ENCODE measurements around the gene CDC42BPA.

The CDC42BPA gene

GRCh38 chr1:227357171-227357926 lies 39.1 kb upstream of the CDC42BPA start:
- no peaks in the 10 kb centered on the region for H3K4me1 ChIP-seq (ENCODE audit: insufficient read depth, low read length)
- H3K27ac ChIP-seq (ENCODE audit: low read length), result no peak overlapping the region
- H3K4me2 ChIP-seq (ENCODE audit: insufficient read depth, low read length), result no peak overlapping the region
- no peak overlapping the region for H2AFZ ChIP-seq (ENCODE audit: low read depth, low read length)
- no peaks in the 10 kb centered on the region for H4K20me1 ChIP-seq (ENCODE audit: insufficient read depth, low read length)
- H3K36me3 ChIP-seq (ENCODE audit: insufficient read depth, low read length), result no peaks in the 10 kb centered on the region
- H3K27me3 ChIP-seq (ENCODE audit: insufficient read depth, low read length, poor library complexity), result no peaks in the 10 kb centered on the region
- H3K4me3 ChIP-seq (ENCODE audit: low read depth in 1 of 2, low read length in 2 of 2), result no peak overlapping the region
- H3K9ac ChIP-seq (ENCODE audit: low read depth, low read length), result no peak overlapping the region
- ATAC-seq (ENCODE audit: insufficient read depth, low read depth) (no peak), DNase-seq (no peak)
- TF ChIP-seq CTCF (IDR thresholded peaks at IDR 0.05; ENCODE audit: borderline replicate concordance, extremely low read depth, low read length, poor library complexity, severe bottlenecking), result no peak
- no peak for TF ChIP-seq EZH2 (IDR thresholded peaks at IDR 0.05; ENCODE audit: borderline replicate concordance, low read depth, low read length, severe bottlenecking)
- no peaks in the 10 kb centered on the region for H3K79me2 ChIP-seq (ENCODE audit: insufficient read depth, low read length)
- no peaks in the 10 kb centered on the region for H3K9me3 ChIP-seq (ENCODE audit: insufficient read depth, low read length, severe bottlenecking)

- Histone ChIP-seq H3K4me1 (ENCODE audit: insufficient read depth, low read length) (no peaks in the 10 kb centered on the region), H3K27me3 (ENCODE audit: insufficient read depth, low read length, poor library complexity) (no peaks in the 10 kb centered on the region), H3K4me2 (ENCODE audit: insufficient read depth, low read length) (no peak overlapping the region), H3K79me2 (ENCODE audit: insufficient read depth, low read length) (no peaks in the 10 kb centered on the region), H3K9me3 (ENCODE audit: insufficient read depth, low read length, severe bottlenecking) (no peaks in the 10 kb centered on the region), H3K4me3 (ENCODE audit: low read depth in 1 of 2, low read length in 2 of 2) (no peak overlapping the region), H4K20me1 (ENCODE audit: insufficient read depth, low read length) (no peaks in the 10 kb centered on the region), H3K36me3 (ENCODE audit: insufficient read depth, low read length) (no peaks in the 10 kb centered on the region), H3K27ac (ENCODE audit: low read length) (no peak overlapping the region), H2AFZ (ENCODE audit: low read depth, low read length) (no peak overlapping the region), H3K9ac (ENCODE audit: low read depth, low read length) (no peak overlapping the region)
- TF ChIP-seq CTCF (IDR thresholded peaks at IDR 0.05; ENCODE audit: borderline replicate concordance, extremely low read depth, low read length, poor library complexity, severe bottlenecking), result no peak
- no peak for TF ChIP-seq EZH2 (IDR thresholded peaks at IDR 0.05; ENCODE audit: borderline replicate concordance, low read depth, low read length, severe bottlenecking)
- ATAC-seq (ENCODE audit: insufficient read depth, low read depth) (no peak), DNase-seq (no peak)
Measured at GRCh38 chr1:227356620-227357146, 38.4 kb upstream of the CDC42BPA start.

GRCh38 chr1:227355542-227356245 lies 37.4 kb upstream of the CDC42BPA start:
- H3K27me3 ChIP-seq (ENCODE audit: insufficient read depth, low read length, poor library complexity), result no peaks in the 10 kb centered on the region
- no peak overlapping the region for H3K4me3 ChIP-seq (ENCODE audit: low read depth in 1 of 2, low read length in 2 of 2)
- ATAC-seq (ENCODE audit: insufficient read depth, low read depth) (no peak), DNase-seq (no peak)
- H3K4me2 ChIP-seq (ENCODE audit: insufficient read depth, low read length), result no peak overlapping the region
- H3K79me2 ChIP-seq (ENCODE audit: insufficient read depth, low read length), result no peaks in the 10 kb centered on the region
- H3K27ac ChIP-seq (ENCODE audit: low read length), result no peak overlapping the region
- no peaks in the 10 kb centered on the region for H3K9me3 ChIP-seq (ENCODE audit: insufficient read depth, low read length, severe bottlenecking)
- H3K4me1 ChIP-seq (ENCODE audit: insufficient read depth, low read length), result no peaks in the 10 kb centered on the region
- TF ChIP-seq CTCF (IDR thresholded peaks at IDR 0.05; ENCODE audit: borderline replicate concordance, extremely low read depth, low read length, poor library complexity, severe bottlenecking) (no peak), EZH2 (IDR thresholded peaks at IDR 0.05; ENCODE audit: borderline replicate concordance, low read depth, low read length, severe bottlenecking) (no peak)
- no peak overlapping the region for H3K9ac ChIP-seq (ENCODE audit: low read depth, low read length)
- no peaks in the 10 kb centered on the region for H4K20me1 ChIP-seq (ENCODE audit: insufficient read depth, low read length)
- H3K36me3 ChIP-seq (ENCODE audit: insufficient read depth, low read length), result no peaks in the 10 kb centered on the region
- H2AFZ ChIP-seq (ENCODE audit: low read depth, low read length), result no peak overlapping the region
